Neural cell (in vitro differentiated cells): ENCODE data around the gene JUND. TPM values are rescaled to one million over a fixed set of nuclear protein-coding genes. Genes with fewer than 3 reads are reported as not detected.
A peak's percentile ranks its signal among the peaks of the same experiment; 100 is the strongest.

Source experiments
- H2AFZ ChIP-seq: fragments of 200-600, 300-800 bp; sonication (generic), shearing (Covaris generic); 2 replicates; pipeline ENCODE4 v1.6.0; 2014; ENCODE audit warnings: low read depth, mild to moderate bottlenecking, antibody characterized with exemption, low read length, moderate library complexity
- H3F3A ChIP-seq: fragments of 200-600 bp; shearing (Covaris generic); 2 replicates; pipeline ENCODE4 v1.6.1; 2016; ENCODE audit warnings: mild to moderate bottlenecking, moderate library complexity, mixed read lengths, antibody characterized with exemption, low read length; ENCODE audit not compliant: insufficient read depth, poor library complexity, severe bottlenecking
- H3K27ac ChIP-seq: fragments of 200-600, 300-800 bp; sonication (generic), shearing (Covaris generic); 2 replicates; pipeline ENCODE4 v1.5.1; 2014; ENCODE audit warnings: mild to moderate bottlenecking, low read length, moderate library complexity
- H3K27me3 ChIP-seq: fragments of 300-800, 200-600 bp; sonication (generic), shearing (Covaris generic); 2 replicates; pipeline ENCODE4 v1.6.0; 2014; ENCODE audit warnings: mild to moderate bottlenecking, low read depth, low read length, moderate library complexity; ENCODE audit not compliant: insufficient read depth
- H3K36me3 ChIP-seq: fragments of 300-800, 200-600 bp; sonication (generic), shearing (Covaris generic); 2 replicates; pipeline ENCODE4 v1.5.1; 2014; ENCODE audit warnings: mild to moderate bottlenecking, antibody characterized with exemption, low read length, moderate library complexity; ENCODE audit not compliant: insufficient read depth
- H3K4me2 ChIP-seq: fragments of 300-800, 200-600 bp; sonication (generic), shearing (Covaris generic); 2 replicates; pipeline ENCODE4 v1.6.0; 2014; ENCODE audit warnings: mild to moderate bottlenecking, low read length
- H3K4me3 ChIP-seq: fragments of 300-800, 200-600 bp; sonication (generic), shearing (Covaris generic); 2 replicates; pipeline ENCODE4 v1.5.1; 2014; ENCODE audit warnings: mild to moderate bottlenecking, low read length, moderate library complexity
- H3K79me2 ChIP-seq: fragments of 200-600 bp; shearing (Covaris generic); replicated peaks from 2 replicates; pipeline ENCODE4 v1.6.0; 2014; ENCODE audit warnings: mild to moderate bottlenecking, low read length, moderate library complexity; ENCODE audit not compliant: insufficient read depth
- H3K9ac ChIP-seq: fragments of 300-800, 200-600 bp; sonication (generic), shearing (Covaris generic); 2 replicates; pipeline ENCODE4 v1.6.1; 2016; ENCODE audit warnings: mild to moderate bottlenecking, low read length, mixed read lengths
- H3K9me2 ChIP-seq: fragments of 200-600 bp; shearing (Covaris generic); 2 replicates; pipeline ENCODE4 v1.6.1; 2016; ENCODE audit warnings: mild to moderate bottlenecking, low read length, mixed read lengths; ENCODE audit not compliant: insufficient read depth
- H3K9me3 ChIP-seq: fragments of 200-600, 300-800 bp; sonication (generic), shearing (Covaris generic); 2 replicates; pipeline ENCODE4 v1.6.1; 2016; ENCODE audit warnings: mild to moderate bottlenecking, mixed run types, low read length, moderate library complexity, mixed read lengths
- H4K20me1 ChIP-seq: fragments of 200-600 bp; shearing (Covaris generic); 2 replicates; pipeline ENCODE4 v1.6.1; 2016; ENCODE audit warnings: mild to moderate bottlenecking, mixed run types; ENCODE audit not compliant: insufficient read depth
- CTCF ChIP-seq: fragments of 450-650 bp; IDR thresholded peaks from 2 replicates; pipeline ENCODE4 v1.5.1; 2014; ENCODE audit warnings: antibody characterized with exemption, mild to moderate bottlenecking, moderate library complexity; ENCODE audit not compliant: poor library complexity, severe bottlenecking
- EP300 ChIP-seq: fragments of 450-650 bp; conservative IDR thresholded peaks from 2 replicates; pipeline ENCODE4 v1.6.1; 2014; ENCODE audit warnings: antibody characterized with exemption, mild to moderate bottlenecking, moderate library complexity; ENCODE audit not compliant: poor library complexity, severe bottlenecking
- EZH2 ChIP-seq: fragments of 200-600, 300-800 bp; shearing (Covaris generic), sonication (generic); IDR thresholded peaks from 2 replicates; pipeline ENCODE4 v1.6.1; 2014; ENCODE audit warnings: antibody characterized with exemption, low read length, borderline replicate concordance, mild to moderate bottlenecking; ENCODE audit not compliant: insufficient read depth, poor library complexity, severe bottlenecking
- MXI1 ChIP-seq: fragments of 450-650 bp; conservative IDR thresholded peaks from 2 replicates; pipeline ENCODE4 v1.6.1; 2014; ENCODE audit warnings: antibody characterized with exemption, mild to moderate bottlenecking; ENCODE audit not compliant: poor library complexity, severe bottlenecking
- POLR2AphosphoS5 ChIP-seq: IDR thresholded peaks from 2 replicates; pipeline ENCODE4 v1.6.1; 2012
- RAD21 ChIP-seq: fragments of 450-650 bp; conservative IDR thresholded peaks from 2 replicates; pipeline ENCODE4 v1.6.1; 2014; ENCODE audit warnings: antibody characterized with exemption, mild to moderate bottlenecking, moderate library complexity
- REST ChIP-seq: IDR thresholded peaks from 2 replicates; pipeline ENCODE4 v1.6.1; 2012; ENCODE audit warnings: borderline replicate concordance
- SMC3 ChIP-seq: fragments of 450-650 bp; conservative IDR thresholded peaks from 2 replicates; pipeline ENCODE4 v1.6.1; 2014; ENCODE audit warnings: antibody characterized with exemption, mild to moderate bottlenecking, moderate library complexity; ENCODE audit not compliant: poor library complexity
- TAF1 ChIP-seq: IDR thresholded peaks from 2 replicates; pipeline ENCODE4 v1.6.1; 2012; ENCODE audit warnings: low read depth
- polyA plus RNA-seq: library from polyadenylated mRNA; depleted of rRNA; stranded (reverse); fragments of >200 nt; gene quantifications from 2 replicates; pipeline ENCODE4 v1.2.3, GENCODE V29; 2014

Gene JUND
- polyA plus RNA-seq, 1 donor from 2014 or later = 94.9 TPM

- Histone ChIP-seq H3K27ac (no peak overlapping the region), H3K79me2 (peaks cover 41% of the 10 kb centered on the region), H3K36me3 (peaks cover 9% of the 10 kb centered on the region), H3K9me2 (no peaks in the 10 kb centered on the region), H3K27me3 (no peaks in the 10 kb centered on the region), H3K9me3 (no peaks in the 10 kb centered on the region), H3K9ac (no peak overlapping the region), H3K4me2 (no peak overlapping the region), H3F3A (no peaks in the 10 kb centered on the region), H3K4me3 (no peak overlapping the region), H2AFZ (no peak overlapping the region), H4K20me1 (peaks cover 29% of the 10 kb centered on the region)
- no peak for TF ChIP-seq SMC3
- TF ChIP-seq POLR2AphosphoS5 = peak; percentile 1
These were observed 7.7 kb downstream of the JUND start for GRCh38 chr19:18273561-18274218.

DNA sequence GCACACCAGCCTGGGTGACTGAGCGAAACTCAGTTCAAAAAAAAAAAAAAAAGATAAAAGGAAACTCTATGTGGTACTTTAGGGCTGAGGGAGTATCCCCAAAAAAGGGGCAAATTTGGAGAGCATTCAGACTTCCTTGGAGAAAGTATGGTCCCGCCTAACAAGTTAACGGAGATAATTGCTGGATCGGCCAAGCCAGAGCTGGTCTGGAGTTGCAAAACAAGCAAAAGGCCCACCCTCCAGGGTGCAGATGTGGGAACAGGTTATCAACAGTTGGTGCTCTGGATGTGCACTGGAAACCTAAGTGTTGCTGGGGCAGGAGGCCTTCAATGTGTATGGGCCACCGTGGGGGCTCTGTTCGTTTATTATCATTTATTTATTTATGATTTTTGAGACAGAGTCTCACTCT is 10.0 kb downstream of the JUND start:
- Histone ChIP-seq H3K9me3 (no peaks in the 10 kb centered on the region), H4K20me1 (peaks cover 17% of the 10 kb centered on the region), H3K9ac (no peak overlapping the region), H3K4me2 (no peak overlapping the region), H3K27ac (no peak overlapping the region), H3K79me2 (peaks cover 25% of the 10 kb centered on the region), H3K9me2 (no peaks in the 10 kb centered on the region), H3K27me3 (no peaks in the 10 kb centered on the region), H3F3A (no peaks in the 10 kb centered on the region), H3K36me3 (peaks cover 6% of the 10 kb centered on the region), H3K4me3 (no peak overlapping the region), H2AFZ (no peak overlapping the region)
- no peak for TF ChIP-seq EZH2
- TF ChIP-seq RAD21 = no peak
- TF ChIP-seq MXI1 = no peak
- TF ChIP-seq POLR2AphosphoS5 = no peak
- no peak for TF ChIP-seq TAF1
- no peak for TF ChIP-seq SMC3
- no peak for TF ChIP-seq REST
- TF ChIP-seq CTCF = no peak
- no peak for TF ChIP-seq EP300

DNA sequence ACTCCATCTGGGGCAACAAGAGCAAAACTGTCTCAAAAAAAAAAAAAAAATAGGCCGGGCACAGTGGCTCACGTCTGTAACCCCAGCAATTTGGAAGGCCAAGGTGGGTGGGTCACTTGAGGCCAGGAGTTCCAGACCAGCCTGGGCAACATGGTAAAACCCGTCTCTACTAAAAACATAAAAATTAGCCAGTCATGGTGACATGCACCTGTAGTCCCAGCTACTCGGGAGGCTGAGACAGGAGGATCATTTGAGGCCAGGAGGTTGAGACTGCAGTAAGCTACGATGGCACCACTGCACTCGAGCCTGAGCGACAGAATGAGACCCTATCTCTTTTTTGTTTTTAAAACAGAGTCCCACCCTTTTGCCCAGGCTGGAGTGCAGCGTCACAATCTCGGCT is 11.1 kb downstream of the JUND start:
- no peaks in the 10 kb centered on the region for H3K9me3 ChIP-seq
- no peaks in the 10 kb centered on the region for H3K9me2 ChIP-seq
- TF ChIP-seq TAF1 (no peak), CTCF (no peak)
- peaks cover 6% of the 10 kb centered on the region for H3K36me3 ChIP-seq
- no peak overlapping the region for H3K9ac ChIP-seq
- H4K20me1 ChIP-seq = peaks cover 10% of the 10 kb centered on the region
- no peak overlapping the region for H2AFZ ChIP-seq
- no peak overlapping the region for H3K4me2 ChIP-seq
- H3F3A ChIP-seq = no peaks in the 10 kb centered on the region
- H3K27me3 ChIP-seq = no peaks in the 10 kb centered on the region
- peaks cover 14% of the 10 kb centered on the region for H3K79me2 ChIP-seq
- no peak overlapping the region for H3K27ac ChIP-seq
- no peak overlapping the region for H3K4me3 ChIP-seq
